ENCODE data around the gene SNX9. TPM values are rescaled to one million over a fixed set of nuclear protein-coding genes. Genes with fewer than 3 reads are reported as not detected.

SNX9 gene
- total and polyA plus RNA-seq, 2 of the 4 experiments (the other 2 are of a cell fraction) = 35.3 to 41.2 TPM

- DNase-seq (no peak), ATAC-seq (ENCODE audit: low read depth) (no peak)
- dilution Hi-C loops (cut with HindIII; ENCODE audit: low sequenced_read_pairs, unreplicated experiment) (no loop called here), in situ Hi-C loops (cut with MboI; ENCODE audit: low sequenced_read_pairs) (no loop called here), intact Hi-C loops (cut with micrococcal nuclease) (no loop called here)
- peaks cover 8% of the 10 kb centered on the region for H3K9me1 ChIP-seq (ENCODE audit: insufficient read depth, low read length)
- 0 out of 2 replicates have a peak overlapping the region, but pooled peaks have one; percentile 1 for H3K4ac ChIP-seq (ENCODE audit: low read depth, low read length)
- BruUV-seq (replicated peaks) = no TSS peak
- ChIA-PET POLR2A (ENCODE audit: unreplicated experiment) (no interaction called here), CTCF (no interaction called here)
- no peaks in the 10 kb centered on the region for H3K36me3 ChIP-seq (ENCODE audit: control insufficient read depth, insufficient read depth, low read length)
- H3K4me1 ChIP-seq (ENCODE audit: control insufficient read depth, insufficient read depth, low read length) = peaks cover 6% of the 10 kb centered on the region
- H2BK5ac ChIP-seq (ENCODE audit: low read depth, low read length, poor library complexity, severe bottlenecking) = no peak overlapping the region
- no peaks in the 10 kb centered on the region for H3K27me3 ChIP-seq (ENCODE audit: control insufficient read depth, insufficient read depth, low read length)
- no peak overlapping the region for H2AFZ ChIP-seq (replicated peaks; ENCODE audit: low read length, poor library complexity)
- H3K79me1 ChIP-seq (ENCODE audit: low read depth in 1 of 2, low read length in 2 of 2) = peaks cover 1 to 2% of the 10 kb centered on the region in 2 experiments
- TF ChIP-seq MAZ (IDR thresholded peaks at IDR 0.05; ENCODE audit: borderline replicate concordance, low read depth, low read length) = no peak
- no peak for TF ChIP-seq NFE2L2 (IDR thresholded peaks at IDR 0.05; ENCODE audit: low read depth, low read length)
- TF ChIP-seq USF2 (IDR thresholded peaks at IDR 0.05; ENCODE audit: low read depth, low read length) = no peak
- no peak for TF ChIP-seq ELK1 (IDR thresholded peaks at IDR 0.05; ENCODE audit: borderline replicate concordance, low read depth, low read length)
- no peak for TF ChIP-seq MAFK (IDR thresholded peaks at IDR 0.05; ENCODE audit: low read depth, low read length)
- TF ChIP-seq RFX5 (IDR thresholded peaks at IDR 0.05; ENCODE audit: low read depth, low read length) = no peak
- no peak for TF ChIP-seq RAD21 (IDR thresholded peaks at IDR 0.05; ENCODE audit: low read length)
- TF ChIP-seq FOS (IDR thresholded peaks at IDR 0.05; ENCODE audit: low read depth, low read length) = no peak
- TF ChIP-seq CTCF (conservative IDR thresholded peaks at IDR 0.05; ENCODE audit: low read depth, low read length) = no peak
- no peak for TF ChIP-seq RCOR1 (IDR thresholded peaks at IDR 0.05; ENCODE audit: insufficient replicate concordance, low read length)
- no peak for TF ChIP-seq MXI1 (IDR thresholded peaks at IDR 0.05; ENCODE audit: borderline replicate concordance, low read depth, low read length)
- no peak overlapping the region for H3K9ac ChIP-seq (ENCODE audit: low read depth, low read length)
- no peak overlapping the region for H4K91ac ChIP-seq (ENCODE audit: insufficient read depth, low read depth, low read length)
- H3K23ac ChIP-seq (ENCODE audit: low read depth, low read length) = no peak overlapping the region
- H3K56ac ChIP-seq (ENCODE audit: extremely low read depth, insufficient read depth, low read length) = no peak overlapping the region
- H3K4me2 ChIP-seq (ENCODE audit: low read depth, low read length) = no peak overlapping the region
- H4K20me1 ChIP-seq (ENCODE audit: insufficient read depth, low read length) = peaks cover 1% of the 10 kb centered on the region; the same call in 1 of the 2 replicates
- H2BK120ac ChIP-seq (ENCODE audit: low read depth, low read length) = 0 out of 2 replicates have a peak overlapping the region, but pooled peaks have one; percentile 11
- H3K18ac ChIP-seq (ENCODE audit: low read depth, low read length) = no peak overlapping the region
- H2BK15ac ChIP-seq (ENCODE audit: low read depth, low read length) = no peak overlapping the region
- no peak overlapping the region; the same call in 1 of the 2 replicates for H2BK20ac ChIP-seq (ENCODE audit: low read depth, low read length)
- H2AK5ac ChIP-seq (ENCODE audit: low read depth, low read length) = peak overlapping the region; percentile 12; the same call in 1 of the 2 replicates
- H3K14ac ChIP-seq (replicated peaks; ENCODE audit: low read depth, low read length) = no peak overlapping the region
- no peak overlapping the region for H4K8ac ChIP-seq (ENCODE audit: low read depth in 2 of 2, low read length in 2 of 2)
- H3K4me3 ChIP-seq (ENCODE audit: insufficient read depth, low read depth, low read length) = no peak overlapping the region
- H3K9me3 ChIP-seq (ENCODE audit: control insufficient read depth, insufficient read depth, low read length) = no peaks in the 10 kb centered on the region
- no peak overlapping the region for H4K5ac ChIP-seq (ENCODE audit: low read depth, low read length)
- H2AK9ac ChIP-seq (replicated peaks; ENCODE audit: low read depth, low read length, poor library complexity) = no peak overlapping the region
- no peak overlapping the region for H3K27ac ChIP-seq (ENCODE audit: insufficient read depth, low read length)
- 95% methylated on average over 6 of the region's 10 CpGs; no CpG with 5 or more reads in 1 of the 2 experiments for WGBS, 2 experiments (ENCODE audit: extremely low coverage in 2 of 2, insufficient read length in 1 of 2)
These were observed 154.2 kb downstream of the SNX9 start for GRCh38 chr6:157977176-157977804.

Data from IMR-90 (cell line).